NK-92 (cell line): Measurements from ENCODE around the gene BCL2L2.
"Not testable (repeated sequence)": the region's sequence is repeated elsewhere in the genome, so short reads cannot be mapped to it uniquely, and the experiment has no call there.

ENCODE experiments used
- DNase-seq: peaks from one replicate; lab custom pipeline; 2025; ENCODE audit not compliant: unreplicated experiment; lab: John Stamatoyannopoulos, UW

Gene BCL2L2

DNA sequence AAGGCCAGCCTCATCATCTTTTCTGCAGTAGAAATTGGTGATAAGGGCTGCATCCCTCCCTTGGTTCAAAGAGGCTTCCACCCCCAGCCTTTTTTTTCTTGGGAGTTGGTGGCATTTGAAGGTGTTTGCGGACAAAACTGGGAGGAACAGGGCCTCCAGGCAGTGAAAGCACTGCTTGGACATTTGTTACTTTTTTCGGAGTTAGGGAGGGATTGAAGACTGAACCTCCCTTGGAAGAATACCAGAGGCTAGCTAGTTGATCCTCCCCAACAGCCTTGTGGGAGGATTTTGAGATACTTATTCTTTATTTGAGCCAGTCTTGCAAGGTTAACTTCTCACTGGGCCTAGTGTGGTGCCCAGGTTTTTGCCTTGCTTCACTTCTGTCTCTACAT, 17.8 kb downstream of the BCL2L2 start:
- DNase-seq = no peak

DNA sequence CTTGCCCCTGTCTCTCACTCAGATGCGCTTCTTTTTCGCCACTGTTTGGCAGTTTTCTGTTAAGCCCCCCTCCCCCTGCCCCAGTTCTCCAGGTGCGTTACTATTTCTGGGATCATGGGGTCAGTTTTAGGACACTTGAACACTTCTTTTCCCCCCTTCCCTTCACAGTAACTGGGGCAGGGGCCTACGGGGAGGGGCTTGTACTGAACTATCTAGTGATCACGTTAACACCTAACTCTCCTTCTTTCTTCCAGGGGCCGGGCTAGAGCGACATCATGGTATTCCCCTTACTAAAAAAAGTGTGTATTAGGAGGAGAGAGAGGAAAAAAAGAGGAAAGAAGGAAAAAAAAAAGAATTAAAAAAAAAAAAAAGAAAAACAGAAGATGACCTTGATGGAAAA, 18.4 kb downstream of the BCL2L2 start:
- DNase-seq = no peak

DNA sequence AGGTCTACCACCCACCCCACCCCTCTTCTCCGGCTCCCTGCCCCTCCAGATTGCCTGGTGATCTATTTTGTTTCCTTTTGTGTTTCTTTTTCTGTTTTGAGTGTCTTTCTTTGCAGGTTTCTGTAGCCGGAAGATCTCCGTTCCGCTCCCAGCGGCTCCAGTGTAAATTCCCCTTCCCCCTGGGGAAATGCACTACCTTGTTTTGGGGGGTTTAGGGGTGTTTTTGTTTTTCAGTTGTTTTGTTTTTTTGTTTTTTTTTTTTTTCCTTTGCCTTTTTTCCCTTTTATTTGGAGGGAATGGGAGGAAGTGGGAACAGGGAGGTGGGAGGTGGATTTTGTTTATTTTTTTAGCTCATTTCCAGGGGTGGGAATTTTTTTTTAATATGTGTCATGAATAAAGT, 19.1 kb downstream of the BCL2L2 start:
- DNase-seq = not testable (repeated sequence)

DNA sequence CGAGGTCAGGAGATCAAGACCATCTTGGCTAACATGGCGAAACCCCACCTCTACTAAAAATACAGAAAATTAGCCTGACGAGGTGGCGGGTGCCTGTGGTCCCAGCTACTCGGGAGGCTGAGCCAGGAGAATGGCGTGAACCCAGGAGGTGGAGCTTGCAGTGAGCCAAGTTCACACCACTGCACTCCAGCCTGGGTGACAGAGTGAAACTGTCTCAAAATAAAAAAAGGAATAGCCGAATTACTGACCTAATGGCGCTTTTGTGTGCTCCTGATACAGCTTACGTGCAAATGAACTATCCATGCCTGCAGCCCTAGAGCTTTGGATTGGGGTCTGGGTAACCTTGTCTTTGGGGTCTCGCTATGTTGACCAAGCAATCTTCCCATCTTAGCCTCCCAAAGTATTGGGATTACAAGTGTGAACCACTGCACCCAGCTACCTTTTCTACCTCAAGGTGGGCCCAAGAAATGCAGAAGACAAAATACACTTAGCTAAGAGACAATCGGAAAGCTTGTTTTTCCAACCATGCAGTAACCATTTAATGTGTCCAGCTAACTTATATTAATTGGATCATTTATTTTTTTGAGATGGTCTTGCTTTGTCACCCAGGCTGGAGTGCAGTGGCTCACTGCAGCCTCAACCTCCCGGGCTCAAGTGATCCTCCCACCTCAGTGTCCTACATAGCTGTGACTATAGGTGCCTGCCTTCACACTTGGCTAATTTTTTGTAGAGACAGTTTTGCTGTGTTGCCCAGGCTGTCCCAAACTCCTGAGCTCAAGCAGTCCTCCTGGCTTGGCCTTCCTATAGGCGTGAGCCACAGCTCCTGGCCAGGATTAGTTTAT, 20.1 kb downstream of the BCL2L2 start:
- no peak for DNase-seq

DNA sequence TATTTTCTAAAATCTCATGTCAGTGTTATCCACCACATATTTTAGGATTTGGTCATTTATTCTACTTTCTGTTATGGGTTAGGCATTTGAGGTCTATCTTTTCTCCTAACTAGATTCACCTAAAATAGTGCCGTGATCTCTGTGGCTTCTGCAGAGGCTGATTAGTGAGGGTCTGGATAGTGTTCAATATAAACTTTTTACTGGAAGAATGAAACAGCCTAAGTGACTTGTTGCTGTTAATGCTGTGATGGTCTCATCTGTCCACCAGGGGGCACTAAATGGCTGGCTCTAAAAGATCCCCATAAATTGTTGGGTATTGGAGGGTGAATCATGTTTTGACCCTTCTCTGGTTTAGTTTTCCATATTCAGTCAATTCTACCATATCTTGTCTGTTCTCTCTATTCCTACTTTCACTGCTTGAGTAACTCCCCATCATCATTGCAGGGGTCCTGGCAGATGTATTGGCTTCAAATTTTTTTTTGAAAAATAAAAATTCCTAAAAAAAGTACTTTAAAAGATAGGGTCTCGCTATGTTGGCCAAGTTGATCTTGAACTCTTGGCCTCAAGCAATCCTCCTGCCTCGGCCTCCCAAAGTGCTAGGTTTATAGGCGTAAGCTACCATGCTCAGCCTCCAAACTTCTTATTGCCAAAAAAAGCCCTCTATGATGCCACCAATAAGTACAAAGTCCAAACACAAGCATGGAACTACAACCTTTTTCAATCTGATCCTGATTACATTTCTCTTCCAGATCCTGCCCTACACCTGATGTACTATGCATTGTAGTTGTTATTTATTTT, 21.5 kb downstream of the BCL2L2 start:
- DNase-seq = no peak

DNA sequence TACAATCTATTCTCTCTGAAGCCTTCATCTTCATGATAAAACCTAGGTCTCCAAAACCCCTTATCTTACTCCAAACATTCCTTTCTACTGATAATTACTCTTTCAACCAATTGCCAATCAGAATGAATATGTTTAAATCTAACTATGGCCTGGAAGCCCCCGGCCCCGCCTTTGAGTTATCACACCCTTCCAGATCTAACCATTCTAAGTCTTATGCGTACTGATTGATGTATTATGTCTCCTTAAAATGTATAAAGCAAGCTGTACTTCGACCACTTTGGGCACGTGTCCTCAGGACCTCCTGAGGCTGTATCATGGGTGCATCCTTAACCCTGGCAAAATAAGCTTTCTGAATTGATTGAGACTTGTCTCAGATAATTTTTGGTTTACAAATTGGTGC, 29.0 kb downstream of the BCL2L2 start:
- DNase-seq = no peak

DNA sequence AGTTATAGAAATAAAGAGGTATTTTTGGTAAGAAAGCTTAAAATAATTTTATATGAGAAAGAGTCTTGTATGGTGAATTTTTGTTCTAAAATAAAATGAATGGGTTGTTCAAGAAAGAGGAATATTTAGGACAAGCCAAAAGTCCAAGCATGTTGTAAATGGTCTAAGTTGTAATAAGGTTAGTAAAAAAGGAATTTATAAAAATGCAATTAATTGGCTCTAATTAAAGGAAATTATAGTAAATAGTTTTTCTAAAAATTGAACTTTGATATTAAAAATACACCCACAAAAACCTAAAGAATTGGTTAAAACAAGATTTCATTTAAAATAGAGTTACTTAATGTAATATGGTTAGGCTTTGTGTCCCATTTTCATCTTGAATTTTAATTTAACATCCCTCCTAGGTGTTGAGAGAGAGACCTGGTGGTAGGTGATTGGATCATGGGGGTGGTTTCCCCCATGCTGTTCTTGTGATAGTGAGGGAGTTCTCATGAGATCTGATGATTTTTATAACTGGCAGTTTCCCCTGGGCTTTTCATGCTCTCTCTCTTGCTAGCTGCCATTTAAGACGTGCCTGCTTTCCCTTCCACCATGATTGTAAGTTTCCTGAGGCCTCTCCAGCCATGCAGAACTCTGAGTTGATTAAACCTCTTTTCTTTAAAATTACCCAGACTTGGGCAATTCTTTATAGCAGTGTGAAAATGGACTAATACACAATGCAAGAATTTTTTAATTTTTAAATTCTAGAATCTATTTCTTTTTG, 33.1 kb downstream of the BCL2L2 start:
- DNase-seq = no peak

DNA sequence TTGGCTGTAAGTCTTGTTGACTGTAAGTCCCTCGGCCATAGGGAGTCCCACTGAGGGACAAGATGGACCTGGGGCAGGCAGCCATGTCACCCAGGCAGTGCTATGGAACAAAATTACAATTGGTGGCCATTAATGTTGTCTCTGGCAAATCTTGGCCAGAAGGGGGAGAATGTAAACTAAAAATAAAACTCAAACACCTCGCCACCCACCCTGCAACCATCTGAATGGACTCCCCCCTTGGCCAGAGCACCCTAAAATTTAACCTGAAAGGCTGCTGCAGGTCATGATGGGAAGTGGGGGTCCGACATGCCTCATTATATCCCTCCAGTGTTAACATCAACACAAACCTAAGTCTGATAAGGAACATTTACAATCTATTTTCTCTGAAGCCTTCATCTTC, 37.8 kb downstream of the BCL2L2 start:
- DNase-seq = no peak

DNA sequence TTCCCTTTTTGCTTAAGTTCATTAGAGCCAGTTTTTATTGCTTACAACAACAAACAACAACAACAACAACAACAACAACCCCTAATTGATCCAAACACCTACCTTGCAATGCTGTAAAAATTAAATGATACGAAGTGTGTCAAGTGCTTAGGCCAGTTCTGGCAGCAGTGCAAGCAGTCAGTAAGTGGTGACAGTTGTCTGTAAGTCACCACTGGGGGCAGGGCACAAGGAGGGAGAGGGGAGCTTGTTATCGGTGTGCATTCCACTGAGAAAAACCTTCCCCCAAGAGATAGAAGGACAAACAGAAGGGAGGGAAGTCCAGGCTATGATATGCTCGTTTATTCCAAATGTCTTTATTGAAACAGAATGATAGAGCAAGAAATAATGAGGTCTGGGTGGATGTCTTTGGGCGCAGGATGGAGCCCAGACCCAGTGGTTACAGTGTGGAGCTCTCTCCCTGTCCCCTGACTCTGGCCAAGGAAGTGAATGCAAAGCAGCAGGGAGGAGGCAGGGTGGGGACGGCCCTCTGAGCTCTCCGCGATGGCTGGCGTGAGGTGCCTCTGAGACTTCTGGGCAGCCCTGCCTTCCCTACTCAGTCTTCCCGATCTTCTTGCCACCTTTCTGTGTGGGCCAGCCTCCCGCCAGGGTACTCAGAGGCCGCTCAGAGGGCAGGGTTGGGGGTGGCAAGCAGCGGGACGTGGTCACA, 39.5 kb downstream of the BCL2L2 start:
- no peak for DNase-seq

DNA sequence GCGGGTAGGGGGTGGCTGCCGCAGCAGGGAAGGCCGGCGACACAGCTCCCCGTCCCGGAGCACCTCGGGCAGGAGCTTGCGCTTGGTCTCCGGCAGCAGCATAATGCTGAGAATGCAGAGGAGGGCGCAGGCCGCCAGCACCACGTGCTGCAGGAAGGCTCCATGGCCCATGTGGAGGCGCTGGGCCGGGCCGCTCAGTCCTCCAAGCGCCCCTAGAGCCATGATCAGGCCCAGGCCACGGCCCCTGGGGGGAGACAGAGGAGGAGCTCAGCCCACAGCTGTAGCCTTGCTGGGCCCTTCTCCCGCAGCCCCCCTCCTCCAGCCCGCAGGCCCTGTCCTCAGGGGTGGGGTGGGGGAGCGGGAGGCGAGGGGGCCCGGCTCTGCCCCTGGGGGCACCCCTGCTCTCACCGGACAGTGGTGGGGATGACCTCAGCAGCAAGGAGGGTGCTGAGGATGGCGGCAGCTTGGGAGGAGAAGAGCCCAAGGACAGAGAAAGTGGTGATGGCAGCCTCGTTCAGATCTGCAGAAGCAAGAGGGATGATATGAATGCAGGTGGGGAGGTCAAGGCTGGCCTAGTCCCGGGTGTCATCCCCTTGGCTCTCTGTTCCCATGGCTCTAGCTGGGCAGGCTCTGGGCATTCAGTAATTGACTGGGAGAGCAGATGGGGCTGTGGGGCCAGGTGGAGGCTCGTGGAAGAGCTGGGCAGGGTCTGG, 40.2 kb downstream of the BCL2L2 start:
- DNase-seq = no peak

DNA sequence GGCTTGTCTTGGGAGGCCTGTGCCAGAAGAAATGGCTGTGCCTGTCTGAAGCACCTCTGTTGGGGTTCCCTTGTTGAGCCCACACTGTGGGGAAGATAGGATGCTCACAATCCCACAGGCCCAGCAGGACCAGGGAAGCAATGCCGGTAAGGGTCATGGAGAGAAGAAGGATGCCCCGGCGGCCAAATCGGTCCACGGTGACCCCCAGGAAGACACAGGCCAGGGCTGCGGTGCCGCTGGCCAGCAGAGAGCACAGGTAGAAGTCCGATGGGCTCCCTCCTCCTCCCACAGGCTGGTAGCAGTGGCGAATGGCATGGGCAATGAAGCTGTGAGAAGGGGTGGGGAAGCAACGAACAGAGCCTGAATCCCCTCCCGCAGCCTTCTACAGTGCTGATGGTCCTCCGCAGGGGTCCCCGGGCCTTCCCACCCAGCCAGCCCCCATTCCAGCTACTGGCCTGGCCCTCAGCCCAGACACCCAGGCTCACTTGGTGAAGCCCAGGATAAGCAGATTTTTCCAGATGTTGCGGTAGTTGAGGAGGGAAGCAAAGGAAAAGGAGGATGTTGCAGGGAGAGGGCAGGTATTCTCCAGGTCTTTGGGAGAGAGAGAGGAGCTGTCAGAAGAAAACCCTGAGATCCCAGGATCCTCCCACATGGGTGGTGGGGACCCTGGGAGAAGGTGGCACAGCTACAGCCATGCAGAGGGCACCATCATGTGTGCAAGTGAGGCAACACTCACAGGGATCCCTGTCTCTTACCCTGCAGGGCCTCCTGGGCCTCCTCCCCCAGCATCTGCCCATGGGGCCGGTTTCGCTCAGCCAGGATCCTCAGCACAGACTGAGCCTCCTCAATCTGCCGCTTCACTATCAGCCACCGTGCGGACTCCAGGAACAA, 41.0 kb downstream of the BCL2L2 start:
- DNase-seq = no peak

DNA sequence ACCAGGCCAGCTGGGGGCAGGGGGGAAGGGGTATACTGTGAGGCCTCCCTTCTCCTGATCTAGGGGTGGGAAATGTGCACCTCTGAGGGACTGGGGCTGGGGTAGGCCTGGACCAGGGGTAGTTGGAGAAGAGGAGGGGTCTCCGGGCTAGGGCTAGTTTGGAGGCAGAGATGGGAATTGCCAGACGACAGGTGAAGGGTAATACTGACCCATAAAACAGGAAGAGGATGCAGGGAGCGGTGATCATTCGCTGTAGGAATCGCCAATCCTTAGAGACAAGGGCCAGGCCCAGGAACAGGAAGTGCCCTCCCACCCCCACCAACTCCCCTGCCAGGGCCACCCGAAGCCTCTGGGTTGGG, 41.6 kb downstream of the BCL2L2 start:
- no peak for DNase-seq

DNA sequence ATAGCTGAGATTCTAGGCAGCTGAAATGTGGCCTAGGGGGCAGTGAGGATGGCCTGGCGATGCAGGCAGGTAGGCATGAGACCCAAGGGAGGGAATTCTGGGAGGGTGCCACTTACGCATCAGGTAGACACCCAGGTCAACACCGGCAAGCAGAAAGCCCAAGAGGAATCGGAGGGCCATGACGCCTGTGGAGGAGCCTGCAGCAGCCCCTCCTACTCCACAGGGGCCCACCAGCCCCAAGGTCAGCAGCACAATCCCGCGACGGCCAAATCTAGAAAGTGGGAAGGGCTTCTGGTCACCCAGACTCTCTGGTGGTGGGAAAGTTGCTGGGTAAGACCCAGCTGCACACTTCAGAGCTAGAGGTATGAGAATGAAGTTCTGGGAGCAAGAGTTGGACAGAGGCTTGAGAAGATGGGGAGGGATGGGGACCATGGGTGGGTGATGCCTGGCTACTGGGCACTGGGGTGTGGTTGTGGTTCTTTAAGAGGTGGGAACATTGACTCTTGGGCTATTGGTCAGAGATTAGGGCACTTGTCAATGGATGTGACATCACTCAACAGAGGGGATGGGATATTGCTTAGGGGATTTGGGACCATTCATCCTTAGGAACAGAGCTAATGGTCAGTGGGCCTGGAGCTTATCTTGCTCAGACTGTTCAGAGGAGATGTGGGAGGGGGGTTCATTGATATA, 42.7 kb downstream of the BCL2L2 start:
- no peak for DNase-seq

DNA sequence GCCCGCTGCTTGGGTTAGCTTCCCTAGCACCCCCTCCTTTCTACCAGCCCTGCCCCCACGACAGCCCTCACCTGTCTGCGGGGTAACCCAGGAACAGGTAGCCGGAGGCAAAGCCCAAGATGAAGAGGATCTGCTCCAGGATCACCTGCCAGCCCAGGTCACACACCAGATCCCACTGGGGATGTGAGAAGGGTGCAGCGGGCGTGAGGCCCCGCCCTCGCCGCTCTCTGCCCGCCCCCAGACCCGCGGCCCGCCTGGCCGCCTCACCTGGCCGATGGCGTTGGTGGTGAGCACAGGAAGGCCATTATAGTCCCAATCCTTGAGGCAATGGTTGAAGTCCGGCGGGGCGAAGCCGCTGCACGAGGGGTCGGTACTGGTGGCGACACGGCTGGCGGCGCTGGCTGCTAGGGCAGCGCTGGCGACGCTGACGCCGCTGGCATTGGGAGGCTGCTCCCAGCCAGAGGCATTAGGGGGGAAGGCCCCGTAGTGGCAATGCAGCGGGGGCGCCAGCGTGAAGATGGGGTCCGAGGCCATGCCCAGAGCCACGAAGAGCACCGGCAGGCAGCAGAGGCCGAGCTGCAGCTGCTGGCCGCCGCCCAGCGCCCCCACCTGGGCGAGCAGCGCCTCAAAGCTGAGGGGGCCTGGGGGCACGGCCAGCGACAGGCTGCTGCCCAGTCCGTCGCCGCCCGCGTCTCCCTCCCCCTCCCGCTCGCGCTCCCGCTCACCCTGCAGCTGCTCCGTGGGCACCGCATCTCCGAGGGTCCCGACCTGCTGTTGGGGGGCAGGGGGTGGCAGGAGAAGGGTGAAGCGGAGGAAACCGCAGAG, 45.3 kb downstream of the BCL2L2 start:
- DNase-seq = no peak

DNA sequence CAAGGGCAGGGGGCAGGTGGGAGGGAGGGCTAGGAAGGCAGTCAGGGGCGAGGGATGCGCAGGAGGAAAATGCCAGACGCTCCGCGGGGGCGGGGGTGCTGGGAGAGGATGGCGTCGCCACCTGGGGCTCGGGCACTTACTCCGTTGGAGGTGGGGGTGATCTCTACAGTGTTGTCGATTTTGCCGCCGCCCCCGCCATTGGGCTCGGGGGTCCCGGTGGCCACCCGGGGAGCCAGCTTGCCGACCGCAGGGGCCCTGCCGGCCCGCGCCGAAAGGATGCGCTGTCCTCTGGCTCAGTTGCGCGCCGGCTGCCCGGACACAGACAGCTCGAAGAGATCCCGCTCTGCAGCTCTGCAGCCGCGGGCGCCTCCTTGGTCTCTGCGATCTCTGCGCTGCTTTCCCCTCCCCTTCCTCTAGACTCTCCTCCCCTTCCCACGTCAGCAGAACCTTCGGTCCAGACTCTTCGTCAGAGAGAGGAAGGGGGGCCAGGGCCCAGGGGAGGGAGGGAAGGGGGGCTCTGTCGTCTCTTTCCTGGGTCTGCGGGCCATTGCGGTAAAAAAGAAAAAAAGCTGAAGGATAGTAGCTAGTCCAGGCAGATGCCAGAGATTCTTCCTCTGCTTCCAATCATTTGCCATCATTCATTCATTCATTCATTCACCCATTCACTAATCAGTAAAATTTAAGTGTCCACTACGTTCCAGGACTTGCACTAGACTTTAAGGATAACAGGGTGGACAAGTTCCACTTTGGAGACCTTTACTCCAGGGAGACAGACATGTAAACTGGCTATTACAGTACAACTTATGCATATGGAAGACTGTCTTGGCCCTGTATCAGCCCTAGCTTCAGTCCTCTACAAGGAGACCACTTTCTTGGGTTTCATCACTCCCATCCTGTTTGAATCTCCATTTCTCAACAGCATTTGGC, 46.1 kb downstream of the BCL2L2 start, which contains the start of gene SLC22A17:
TSS of gene SLC22A17 (minus strand) at position 382 of the 927 bp plus-strand sequence.
- no peak for DNase-seq

DNA sequence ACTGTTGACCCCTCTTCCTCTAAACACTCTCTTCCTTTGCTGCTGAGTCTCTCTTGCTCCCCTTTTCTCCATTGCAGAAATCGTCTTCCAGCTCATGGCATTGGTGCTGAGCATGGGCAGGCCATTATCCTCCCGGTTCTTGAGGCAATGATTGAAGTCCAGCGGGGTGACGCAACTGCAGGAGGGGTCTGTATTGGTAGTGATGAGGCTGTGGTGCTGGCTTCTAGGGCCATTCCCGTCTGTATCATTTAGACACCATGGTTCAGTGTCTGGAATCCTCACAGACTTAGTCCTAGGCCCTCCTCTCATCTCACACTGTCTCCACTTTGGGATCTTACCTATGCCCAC, 46.8 kb downstream of the BCL2L2 start:
- no peak for DNase-seq

DNA sequence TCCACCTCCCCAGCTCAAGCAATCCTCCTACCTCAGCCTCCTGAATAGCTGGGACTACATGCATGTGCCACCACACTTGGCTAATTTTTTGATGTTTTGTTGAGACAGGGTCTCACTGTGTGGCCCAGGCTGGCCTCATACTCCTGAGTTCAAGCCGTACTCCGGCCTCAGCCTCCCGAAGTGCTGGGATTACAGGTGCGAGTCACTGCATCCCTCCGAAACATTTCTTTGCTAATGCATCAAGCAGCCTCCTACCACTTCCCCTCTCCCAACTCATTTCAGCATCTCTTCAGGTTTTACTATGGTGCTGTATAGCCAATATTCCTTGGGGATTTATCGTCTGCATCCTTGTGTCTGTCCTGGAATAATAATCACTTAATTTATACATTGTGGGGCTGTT, 48.4 kb downstream of the BCL2L2 start:
- DNase-seq = no peak
